LHCN-M2 (cell line): ENCODE measurements around the gene PDIA4. TPM values are rescaled to one million over a fixed set of nuclear protein-coding genes. Genes with fewer than 3 reads are reported as not detected.
A peak's percentile ranks its signal among the peaks of the same experiment; 100 is the strongest.
"Not testable (repeated sequence)": the region's sequence is repeated elsewhere in the genome, so short reads cannot be mapped to it uniquely, and the experiment has no call there.

ENCODE experiments used
- DNase-seq: peaks from one replicate; pipeline ENCODE4 v3.0.0-alpha.2; 2012; ENCODE audit warnings: low read depth
- total RNA-seq: library from RNA; depleted of rRNA; stranded (reverse); fragments of >200 nt; gene quantifications from 2 replicates; pipeline ENCODE4 v1.2.3, GENCODE V29; 2014

Gene PDIA4
- total RNA-seq, 1 experiment from 2014 or later, result 304 TPM

GRCh38 chr7:149031353-149031910 lies 3.1 kb upstream of the PDIA4 start:
- no peak for DNase-seq

- DNase-seq, result not testable (repeated sequence)
Observed at GRCh38 chr7:149030439-149030838, 2.1 kb upstream of the PDIA4 start.

- DNase-seq, result peak; percentile 19
Observed at GRCh38 chr7:149027611-149028345, 527 bp downstream of the PDIA4 start.

GRCh38 chr7:149027055-149027454 lies 1.2 kb downstream of the PDIA4 start:
- DNase-seq, result no peak

DNA sequence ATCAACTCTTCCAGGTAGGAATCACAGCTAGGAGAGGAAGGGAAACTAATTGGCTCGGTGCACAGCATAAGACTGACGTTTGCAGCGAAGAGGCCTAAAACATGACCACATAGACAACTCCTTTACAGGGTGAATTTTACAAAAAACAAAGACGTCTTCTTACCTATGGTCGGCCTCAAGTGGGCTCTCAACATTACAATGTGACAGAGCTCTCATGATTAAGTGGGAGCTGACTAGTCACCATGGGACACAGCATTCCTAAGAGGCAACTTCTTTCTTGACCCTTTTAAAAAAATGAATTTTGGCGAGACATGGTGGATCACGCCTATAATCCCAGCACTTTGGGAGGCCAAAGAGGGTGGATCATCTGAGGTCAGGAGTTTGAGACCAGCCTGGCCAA lies 4.6 kb downstream of the PDIA4 start:
- no peak for DNase-seq

GRCh38 chr7:149022756-149023360 lies 5.4 kb downstream of the PDIA4 start:
- no peak for DNase-seq

GRCh38 chr7:149021725-149022062 lies 6.6 kb downstream of the PDIA4 start:
- no peak for DNase-seq

DNA sequence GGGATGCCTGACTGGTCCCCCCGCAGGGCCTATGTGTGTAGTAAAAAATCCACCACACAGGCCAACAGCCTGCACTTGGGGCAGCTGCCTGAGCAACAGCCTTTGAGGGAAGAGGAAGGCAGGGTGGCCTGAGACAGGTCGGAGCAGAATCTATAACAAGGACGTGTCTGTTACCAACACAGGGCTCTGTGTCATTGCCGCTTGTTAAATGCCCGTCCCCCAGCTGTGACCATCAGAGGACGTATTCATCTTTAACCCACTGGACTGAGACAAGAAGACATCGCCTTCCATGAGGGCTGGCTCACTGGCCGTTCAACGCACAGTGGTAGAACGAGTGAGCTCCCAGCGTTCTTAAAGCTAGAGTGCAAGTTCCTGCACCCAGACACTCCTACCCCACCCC lies 7.8 kb downstream of the PDIA4 start:
- DNase-seq, result no peak

GRCh38 chr7:149016876-149017275 lies 11.4 kb downstream of the PDIA4 start:
- DNase-seq, result no peak

DNA sequence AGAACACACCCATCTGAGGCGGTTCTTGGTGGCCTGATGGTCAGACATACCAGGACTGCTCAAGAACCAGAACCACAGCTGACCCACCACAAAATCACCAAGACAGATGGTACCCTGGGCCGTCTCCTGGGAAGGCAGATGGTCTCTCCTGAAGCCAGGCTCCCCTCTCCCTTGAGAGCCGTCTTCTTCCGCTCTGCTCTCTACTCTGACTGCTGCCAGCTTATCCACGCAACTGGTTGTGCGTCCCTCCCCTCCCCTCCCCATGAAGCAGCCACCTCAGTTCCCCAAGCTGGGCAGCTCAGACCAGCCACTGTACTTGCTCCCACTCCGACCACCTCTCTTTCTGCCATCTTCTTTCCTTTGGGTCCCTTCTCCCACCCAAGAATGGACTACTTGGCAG lies 14.0 kb downstream of the PDIA4 start:
- no peak for DNase-seq

DNA sequence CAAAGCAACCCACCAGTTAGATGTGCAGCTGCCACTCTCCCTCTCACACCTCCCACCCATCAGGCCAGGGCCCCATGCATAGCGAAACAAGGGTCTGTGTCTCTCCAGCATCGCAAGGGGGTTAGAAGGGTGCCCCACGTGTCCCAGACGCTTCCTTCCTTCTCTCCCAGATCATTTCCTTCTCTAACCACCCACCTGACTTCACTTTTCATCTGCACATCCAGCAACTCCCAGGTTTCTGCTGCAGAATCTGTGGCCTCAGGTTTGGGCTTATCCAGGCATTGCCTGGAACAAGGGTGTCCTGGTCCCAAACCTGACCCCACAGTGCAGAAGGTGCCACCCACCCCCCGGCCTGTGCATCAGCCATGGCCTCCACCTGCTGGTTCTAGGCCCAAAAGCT lies 14.4 kb downstream of the PDIA4 start:
- no peak for DNase-seq

- DNase-seq, result not testable (repeated sequence)
Observed at GRCh38 chr7:149012730-149013129, 15.6 kb downstream of the PDIA4 start.

GRCh38 chr7:149011491-149011890 lies 16.8 kb downstream of the PDIA4 start:
- no peak for DNase-seq

DNA sequence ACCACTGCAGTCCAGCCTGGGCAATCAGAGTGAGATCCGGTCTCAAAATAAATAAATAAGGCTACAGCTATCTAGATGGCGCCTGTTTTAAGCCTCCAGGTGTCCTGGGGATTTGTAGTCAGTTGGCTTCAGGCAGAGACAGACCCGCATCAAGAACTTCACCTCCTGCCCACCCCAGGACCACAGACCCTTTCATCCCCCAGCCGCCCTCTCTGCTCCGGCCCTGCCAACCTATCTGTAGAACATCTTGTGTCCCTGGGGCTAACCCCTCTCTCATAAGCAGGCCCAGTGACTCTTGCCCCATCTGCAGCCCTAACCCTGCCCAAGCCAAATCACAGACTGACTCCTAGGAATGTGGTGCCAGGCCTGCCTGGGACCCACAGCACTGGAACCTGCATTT lies 17.9 kb downstream of the PDIA4 start:
- DNase-seq, result no peak

- no peak for DNase-seq
Observed at GRCh38 chr7:149009527-149009926, 18.8 kb downstream of the PDIA4 start.

- no peak for DNase-seq
Observed at GRCh38 chr7:149007611-149008010, 20.7 kb downstream of the PDIA4 start.

- DNase-seq, result no peak
Observed at GRCh38 chr7:149007146-149007545, 21.2 kb downstream of the PDIA4 start.

GRCh38 chr7:149006345-149006725 lies 22.0 kb downstream of the PDIA4 start:
- DNase-seq, result no peak

DNA sequence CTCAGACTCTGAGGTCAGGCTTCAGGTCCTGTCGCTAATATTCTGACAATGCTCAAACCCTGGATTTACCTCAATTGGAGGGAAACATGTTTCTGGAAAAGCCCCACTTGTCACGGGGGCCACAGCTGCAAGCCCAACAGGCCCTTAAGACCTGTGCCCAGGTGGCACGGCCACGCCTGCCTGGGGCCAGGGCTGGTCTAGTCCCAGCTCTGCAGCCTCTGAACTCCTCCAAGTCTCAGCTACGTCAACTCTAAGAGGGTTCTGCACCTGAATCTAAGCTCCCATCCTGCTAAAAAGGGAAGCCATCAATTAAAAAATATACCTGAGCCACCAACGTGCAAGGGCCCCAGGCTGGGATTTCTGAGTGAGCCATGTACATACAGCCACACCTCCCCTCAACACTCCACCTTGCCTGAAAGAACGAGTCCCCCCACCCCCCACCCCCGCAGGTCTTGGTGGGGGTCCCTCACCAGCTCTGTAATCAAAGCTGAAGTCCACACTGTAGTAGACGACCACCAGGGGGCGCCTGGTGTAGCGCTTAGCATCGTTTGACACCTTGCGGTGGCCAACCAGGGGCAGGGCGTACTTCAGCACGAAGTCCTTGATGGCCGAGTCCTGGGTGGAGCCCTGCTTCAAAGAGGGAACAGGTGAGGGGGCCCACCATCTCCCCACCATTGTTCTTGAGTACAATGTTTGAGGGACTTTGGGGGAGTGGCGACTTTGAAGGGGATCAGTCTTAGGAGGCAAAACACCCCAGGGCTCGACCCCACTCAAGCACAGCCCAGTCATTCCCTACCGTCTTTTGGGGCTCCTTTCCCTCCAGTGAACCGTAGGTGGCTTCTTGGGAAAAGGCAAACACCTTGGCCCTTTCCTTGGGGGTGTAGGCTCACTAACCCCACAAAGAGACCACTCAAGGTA lies 22.6 kb downstream of the PDIA4 start:
- peak; percentile 67 for DNase-seq

DNA sequence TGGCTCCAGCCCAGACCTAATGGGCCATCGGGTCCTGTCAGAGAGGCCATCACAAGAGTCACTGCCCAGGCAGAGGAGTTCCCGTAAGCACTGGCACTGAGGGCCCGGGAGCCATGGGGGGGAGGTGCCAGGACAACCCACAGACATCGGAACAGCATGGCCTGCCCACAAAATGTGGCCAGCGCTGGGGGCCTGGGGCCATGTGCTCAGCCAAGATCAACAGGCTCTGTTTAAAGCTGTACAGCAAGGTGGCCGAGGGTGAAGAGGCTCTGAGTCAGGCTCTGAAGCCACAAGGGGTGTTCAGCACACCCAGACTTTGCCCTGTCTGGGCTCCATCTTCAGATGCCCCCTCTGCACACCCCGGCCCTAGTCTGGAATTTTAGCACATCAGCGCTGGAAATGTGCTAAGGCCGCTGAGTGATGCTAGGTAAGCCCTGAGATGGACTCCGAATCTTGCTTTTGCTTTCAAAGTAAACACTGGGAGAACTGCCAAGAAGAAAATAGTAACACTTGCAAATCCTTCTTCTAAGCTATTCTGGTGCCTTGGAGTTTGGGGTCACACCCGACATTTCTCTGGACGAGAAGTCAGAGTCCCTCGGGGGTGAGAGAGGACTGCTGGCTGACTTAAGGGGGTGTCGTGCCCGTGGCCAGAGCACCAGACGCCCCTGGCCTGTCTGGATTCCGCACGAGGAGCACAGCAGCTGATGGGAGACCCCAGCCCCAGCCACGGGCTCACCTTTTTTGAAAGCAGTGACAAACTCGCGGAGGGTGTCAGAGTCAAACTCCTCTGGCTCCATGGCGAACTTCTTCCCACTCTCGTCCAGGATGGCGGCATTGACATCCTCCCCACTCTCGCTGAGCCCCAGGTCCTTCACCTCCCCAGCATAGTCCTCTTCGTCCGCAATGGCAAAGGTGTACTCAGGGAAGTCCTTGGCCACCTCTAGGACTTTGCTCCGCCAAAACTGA lies 23.6 kb downstream of the PDIA4 start:
- DNase-seq, result no peak
